HepG2 (cell line): ENCODE results near the gene ZNF213. TPM values are rescaled to one million over a fixed set of nuclear protein-coding genes. Genes with fewer than 3 reads are reported as not detected.
A peak's percentile ranks its signal among the peaks of the same experiment; 100 is the strongest.

Experiments
- GLI4 ChIP-seq: sonication (generic); formaldehyde crosslinking; IDR thresholded peaks from 2 replicates; pipeline ENCODE4 v1.5.1; 2020; ENCODE audit warnings: missing genetic modification reagents, mild to moderate bottlenecking, moderate library complexity, borderline replicate concordance
- HNF4A ChIP-seq: sonication (generic); formaldehyde crosslinking; IDR thresholded peaks from 2 replicates; pipeline ENCODE4 v1.4.0; 2020; ENCODE audit warnings: missing genetic modification reagents
- HNRNPH1 ChIP-seq: fragments of 200-400 bp; formaldehyde crosslinking; optimal IDR thresholded peaks from 2 replicates; pipeline ENCODE3; 2017; ENCODE audit warnings: mild to moderate bottlenecking, low read depth, low read length
- HNRNPUL1 ChIP-seq: fragments of 200-400 bp; formaldehyde crosslinking; IDR thresholded peaks from 2 replicates; pipeline ENCODE4 v1.6.1; 2017; ENCODE audit warnings: low read depth, mild to moderate bottlenecking, low read length, moderate library complexity
- JUND ChIP-seq: sonication (generic); formaldehyde crosslinking; IDR thresholded peaks from 2 replicates; pipeline ENCODE4 v1.8.0; 2022; ENCODE audit warnings: mild to moderate bottlenecking, missing genetic modification reagents
- KLF15 ChIP-seq: sonication (generic); formaldehyde crosslinking; IDR thresholded peaks from 2 replicates; pipeline ENCODE4 v1.8.1; 2023; ENCODE audit warnings: borderline replicate concordance, mild to moderate bottlenecking, inconsistent platforms, missing genetic modification reagents, mixed read lengths
- MXD4 ChIP-seq: IDR thresholded peaks from 2 replicates; pipeline ENCODE4 v1.6.1; 2016; ENCODE audit warnings: mild to moderate bottlenecking, missing biosample characterization, missing genetic modification reagents
- MYPOP ChIP-seq: sonication (generic); formaldehyde crosslinking; IDR thresholded peaks from 2 replicates; pipeline ENCODE4 v1.8.1; 2023; ENCODE audit warnings: mild to moderate bottlenecking, moderate library complexity, missing genetic modification reagents
- RAD51 ChIP-seq: fragments of 450-650 bp; IDR thresholded peaks from 2 replicates; pipeline ENCODE4 v1.6.1; 2016; ENCODE audit warnings: borderline replicate concordance
- REXO4 ChIP-seq: sonication (generic); formaldehyde crosslinking; IDR thresholded peaks from 2 replicates; pipeline ENCODE4 v1.8.0; 2022; ENCODE audit warnings: missing genetic modification reagents, mild to moderate bottlenecking, borderline replicate concordance
- SNAPC5 ChIP-seq: sonication (generic); formaldehyde crosslinking; IDR thresholded peaks from 2 replicates; pipeline ENCODE4 v1.8.1; 2023; ENCODE audit warnings: mild to moderate bottlenecking, missing genetic modification reagents, borderline replicate concordance
- ZBTB3 ChIP-seq: sonication (generic); formaldehyde crosslinking; IDR thresholded peaks from 2 replicates; pipeline ENCODE4 v1.4.0; 2020; ENCODE audit warnings: low read depth, mild to moderate bottlenecking, moderate library complexity, missing genetic modification reagents, borderline replicate concordance
- ZKSCAN5 ChIP-seq: sonication (generic); formaldehyde crosslinking; IDR thresholded peaks from 2 replicates; pipeline ENCODE4 v1.5.1; 2020; ENCODE audit warnings: mild to moderate bottlenecking, missing genetic modification reagents
- ZNF12 ChIP-seq: sonication (generic); formaldehyde crosslinking; IDR thresholded peaks from 2 replicates; pipeline ENCODE4 v1.5.0; 2020; ENCODE audit warnings: missing genetic modification reagents
- ZNF136 ChIP-seq: sonication (generic); formaldehyde crosslinking; IDR thresholded peaks from 2 replicates; pipeline ENCODE4 v1.8.1; 2022; ENCODE audit warnings: low read depth, mild to moderate bottlenecking, moderate library complexity, missing genetic modification reagents
- ZNF318 ChIP-seq: sonication (generic); formaldehyde crosslinking; IDR thresholded peaks from 2 replicates; pipeline ENCODE4 v1.4.0; 2020; ENCODE audit warnings: mild to moderate bottlenecking, missing genetic modification reagents
- ZNF557 ChIP-seq: sonication (generic); formaldehyde crosslinking; IDR thresholded peaks from 2 replicates; pipeline ENCODE4 v1.4.0; 2020; ENCODE audit warnings: missing genetic modification reagents
- ZNF577 ChIP-seq: sonication (generic); formaldehyde crosslinking; IDR thresholded peaks from 2 replicates; pipeline ENCODE4 v1.4.0; 2020; ENCODE audit warnings: mild to moderate bottlenecking, low read depth, missing genetic modification reagents, borderline replicate concordance
- ZNF724P ChIP-seq: sonication (generic); formaldehyde crosslinking; IDR thresholded peaks from 2 replicates; pipeline ENCODE4 v1.8.0; 2022; ENCODE audit warnings: missing genetic modification reagents, borderline replicate concordance
- polyA plus RNA-seq, 8 experiments: library from polyadenylated mRNA; depleted of rRNA in 3 of 8; stranded (reverse) in 7 of 8; unstranded in 1 of 8; fragments of >200 nt; fragmentation: Illumina TruSeq in 4 of 8; extraction: Trizol in 4 of 8; gene quantifications; 2 replicates each; pipeline versions ENCODE4 v1.2.1 to v1.2.3, GENCODE V29; 2011 to 2016; ENCODE audit warnings: low read depth in 4 of 8, missing spikeins in 1 of 8, mixed read lengths in 1 of 8; ENCODE audit not compliant: insufficient read depth in 1 of 8
- total RNA-seq, 5 experiments: library from RNA; depleted of rRNA; stranded (reverse); fragments of >200 nt; fragmentation: Illumina TruSeq; extraction: Trizol; gene quantifications; 2 replicates each; pipeline ENCODE4 v1.2.3, GENCODE V29; 2016; ENCODE audit warnings: low read depth in 1 of 5

ZNF213 gene
- total and polyA plus RNA-seq, 2 of the 13 experiments (the other 11 are each of a cell fraction or from before 2014, with no cell fraction given) = 0.59 to 0.97 TPM

GRCh38 chr16:3150346-3151218 is 15.8 kb downstream of the ZNF213 start (continued):
- TF ChIP-seq SNAPC5 (CRISPR knock-in tag) (no peak), JUND (CRISPR knock-in tag) (no peak), ZKSCAN5 (CRISPR knock-in tag) (no peak), HNRNPH1 (no peak), ZNF136 (CRISPR knock-in tag) (peak; percentile 81; the same call in 1 of the 2 replicates), ZBTB3 (CRISPR knock-in tag) (no peak), MYPOP (CRISPR knock-in tag) (peak; percentile 83), KLF15 (CRISPR knock-in tag) (no peak), ZNF557 (CRISPR knock-in tag) (peak; percentile 71; the same call in 1 of the 2 replicates), REXO4 (CRISPR knock-in tag) (no peak), ZNF724P (CRISPR knock-in tag) (no peak), MXD4 (peak; percentile 86), GLI4 (no peak), HNRNPUL1 (no peak), ZNF577 (CRISPR knock-in tag) (no peak), HNF4A (CRISPR knock-in tag) (peak; percentile 6; the same call in 1 of the 2 replicates), ZNF318 (CRISPR knock-in tag) (0 out of 2 replicates have a peak, but pooled peaks have one; percentile 37), ZNF12 (CRISPR knock-in tag) (peak; percentile 67), RAD51 (no peak)
